Fibroblast of pulmonary artery (primary cell): ENCODE data around the gene KCTD13.
"Not testable (repeated sequence)": the region's sequence is repeated elsewhere in the genome, so short reads cannot be mapped to it uniquely, and the experiment has no call there.

Experiments used
- DNase-seq: peaks from one replicate; pipeline ENCODE4 v3.0.0-alpha.2; 2010; ENCODE audit warnings: low read depth
- H3K4me3 ChIP-seq: replicated peaks from 2 replicates; pipeline ENCODE4 v1.5.1; 2011; ENCODE audit warnings: low read depth, mild to moderate bottlenecking, control low read depth, low read length, moderate library complexity
- CTCF ChIP-seq: IDR thresholded peaks from 2 replicates; pipeline ENCODE4 v1.5.1; 2011; ENCODE audit warnings: mild to moderate bottlenecking, control low read depth, low read length, inconsistent platforms; ENCODE audit errors: missing control alignments

The KCTD13 gene

GRCh38 chr16:29961127-29961478, 35.1 kb upstream of the KCTD13 start:
- H3K4me3 ChIP-seq, result peak overlapping the region; percentile 71
- no peak for DNase-seq
- no peak for TF ChIP-seq CTCF

GRCh38 chr16:29959821-29960220, 33.8 kb upstream of the KCTD13 start:
- not testable (repeated sequence) for H3K4me3 ChIP-seq, DNase-seq

GRCh38 chr16:29959293-29959692, 33.3 kb upstream of the KCTD13 start:
- no peak overlapping the region for H3K4me3 ChIP-seq
- DNase-seq, result no peak
- no peak for TF ChIP-seq CTCF

- no peak for DNase-seq
- H3K4me3 ChIP-seq, result no peak overlapping the region
- TF ChIP-seq CTCF, result no peak
Observed at GRCh38 chr16:29958756-29959155, 32.7 kb upstream of the KCTD13 start.

- no peak overlapping the region for H3K4me3 ChIP-seq
- no peak for TF ChIP-seq CTCF
- DNase-seq, result no peak
Observed at GRCh38 chr16:29951625-29952365, 25.8 kb upstream of the KCTD13 start.

GRCh38 chr16:29950806-29951461, 24.9 kb upstream of the KCTD13 start:
- TF ChIP-seq CTCF, result no peak
- DNase-seq, result no peak

GRCh38 chr16:29947897-29948296, 21.9 kb upstream of the KCTD13 start:
- no peak for TF ChIP-seq CTCF
- no peak for DNase-seq
- no peak overlapping the region for H3K4me3 ChIP-seq

More at GRCh38 chr16:29950806-29951461, 24.9 kb upstream of the KCTD13 start:
- H3K4me3 ChIP-seq, result no peak overlapping the region
